ELR (cell line): ENCODE results near the gene PFDN2.
"Not testable (repeated sequence)": the region's sequence is repeated elsewhere in the genome, so short reads cannot be mapped to it uniquely, and the experiment has no call there.

Experiments used
- DNase-seq: peaks from one replicate; pipeline ENCODE4 v3.0.0-alpha.2; 2015; ENCODE audit warnings: low read depth

PFDN2 gene

GRCh38 chr1:161080441-161081405, 37.1 kb downstream of the PFDN2 start:
- DNase-seq, result peak; percentile 25

- no peak for DNase-seq
Observed at GRCh38 chr1:161079436-161080110, 38.3 kb downstream of the PFDN2 start.

GRCh38 chr1:161077426-161077825, 40.4 kb downstream of the PFDN2 start:
- no peak for DNase-seq

GRCh38 chr1:161076410-161076809, 41.4 kb downstream of the PFDN2 start:
- DNase-seq, result no peak

GRCh38 chr1:161074676-161075368, 43.0 kb downstream of the PFDN2 start:
- DNase-seq, result no peak

- no peak for DNase-seq
Observed at GRCh38 chr1:161073474-161074121, 44.2 kb downstream of the PFDN2 start.

- no peak for DNase-seq
Observed at GRCh38 chr1:161072751-161073449, 44.9 kb downstream of the PFDN2 start.

GRCh38 chr1:161071886-161072371, 45.9 kb downstream of the PFDN2 start:
- DNase-seq, result peak; percentile 69

- DNase-seq, result peak; percentile 54
Observed at GRCh38 chr1:161070761-161071160, 47.1 kb downstream of the PFDN2 start.

GRCh38 chr1:161069731-161070270, 48.0 kb downstream of the PFDN2 start, which contains the start of gene ARHGAP30:
Gene ARHGAP30, minus strand, starts transcription at chr1:161069891. Its CDS starts 267 bp downstream, at chr1:161069624.
- DNase-seq, result no peak

GRCh38 chr1:161069241-161069640, 48.6 kb downstream of the PFDN2 start:
- no peak for DNase-seq

- no peak for DNase-seq
Observed at GRCh38 chr1:161068306-161069234, 49.3 kb downstream of the PFDN2 start.

GRCh38 chr1:161066694-161067093, 51.1 kb downstream of the PFDN2 start:
- DNase-seq, result no peak

GRCh38 chr1:161065681-161066080, 52.2 kb downstream of the PFDN2 start:
- not testable (repeated sequence) for DNase-seq

- not testable (repeated sequence) for DNase-seq
Observed at GRCh38 chr1:161063936-161064335, 53.9 kb downstream of the PFDN2 start.

GRCh38 chr1:161061419-161061818, 56.4 kb downstream of the PFDN2 start:
- DNase-seq, result no peak

GRCh38 chr1:161059293-161059692, 58.5 kb downstream of the PFDN2 start:
- no peak for DNase-seq

GRCh38 chr1:161054805-161055204, 63.0 kb downstream of the PFDN2 start:
- no peak for DNase-seq

GRCh38 chr1:161054232-161054631, 63.6 kb downstream of the PFDN2 start:
- DNase-seq, result no peak

- peak; percentile 50 for DNase-seq
Observed at GRCh38 chr1:161052899-161053298, 64.9 kb downstream of the PFDN2 start.
